GM12892 (cell line): Measurements from ENCODE around the gene ADNP.

ENCODE experiments used
- POLR2A ChIP-seq: IDR thresholded peaks from 2 replicates; pipeline ENCODE4 v1.6.1; 2011; ENCODE audit warnings: low read depth, low read length, control low read depth
- POLR2AphosphoS5 ChIP-seq: IDR thresholded peaks from 2 replicates; pipeline ENCODE4 v1.6.1; 2011; ENCODE audit warnings: low read depth, low read length, control low read depth
- TAF1 ChIP-seq: IDR thresholded peaks from 2 replicates; pipeline ENCODE4 v1.6.1; 2011; ENCODE audit warnings: low read depth, mild to moderate bottlenecking, control low read depth, low read length, borderline replicate concordance

DNA sequence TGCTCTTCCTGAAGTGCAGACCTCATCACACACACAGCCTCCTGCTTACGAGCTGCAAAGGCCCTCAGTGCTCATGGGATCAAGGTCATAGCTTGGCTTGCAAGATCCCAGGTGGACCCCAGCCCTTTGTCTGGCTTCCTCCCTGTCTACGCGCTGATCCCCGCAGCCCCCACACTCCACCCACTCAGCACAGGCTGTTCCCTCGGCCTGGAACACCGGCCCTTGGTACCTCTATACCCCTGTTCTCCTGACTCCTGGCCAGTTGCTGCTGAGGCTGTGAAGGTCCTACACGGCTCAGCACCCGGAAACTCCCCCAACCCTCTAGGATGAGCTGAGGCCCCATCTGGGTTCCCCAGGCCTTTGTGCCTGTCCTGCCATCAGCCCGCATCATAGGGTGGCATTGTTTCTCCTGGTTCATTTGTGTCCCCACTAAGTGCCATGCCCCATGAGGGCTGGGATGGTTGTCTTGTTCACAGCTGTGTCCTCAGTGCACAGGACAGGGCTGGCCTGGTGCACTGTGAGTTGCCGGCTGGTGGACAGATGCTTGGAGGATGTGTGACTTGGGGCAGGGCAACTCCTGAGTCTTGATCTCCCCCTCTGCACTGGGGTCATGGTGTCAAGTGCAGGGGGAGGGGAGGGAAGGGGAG lies 57.0 kb downstream of the ADNP start:
- TF ChIP-seq POLR2AphosphoS5 (no peak), POLR2A (no peak), TAF1 (no peak)
